ENCODE results near the gene COG5.
"Not testable (repeated sequence)": the region's sequence is repeated elsewhere in the genome, so short reads cannot be mapped to it uniquely, and the experiment has no call there.

The COG5 gene

GRCh38 chr7:107258737-107259136 lies 305.0 kb downstream of the COG5 start:
- DNase-seq: no peak

- DNase-seq: no peak
Observed at GRCh38 chr7:107255602-107256001, 308.1 kb downstream of the COG5 start.

GRCh38 chr7:107254398-107254985 lies 309.2 kb downstream of the COG5 start:
- DNase-seq: no peak

- DNase-seq: no peak
Observed at GRCh38 chr7:107253599-107253998, 310.1 kb downstream of the COG5 start.

- no peak for DNase-seq
Observed at GRCh38 chr7:107251963-107252362, 311.8 kb downstream of the COG5 start.

GRCh38 chr7:107248551-107249316 lies 315.0 kb downstream of the COG5 start:
- DNase-seq: no peak

GRCh38 chr7:107246836-107247235 lies 316.9 kb downstream of the COG5 start:
- DNase-seq: not testable (repeated sequence)

- DNase-seq: no peak
Observed at GRCh38 chr7:107244613-107245012, 319.1 kb downstream of the COG5 start.

GRCh38 chr7:107242267-107242666 lies 321.5 kb downstream of the COG5 start:
- DNase-seq: no peak

GRCh38 chr7:107237451-107237850 lies 326.3 kb downstream of the COG5 start:
- no peak for DNase-seq

- DNase-seq: peak in 1 of 2 donors; percentile 29
Observed at GRCh38 chr7:107236862-107237261, 326.9 kb downstream of the COG5 start.

- peak in 1 of 2 donors; percentile 60 for DNase-seq
Observed at GRCh38 chr7:107234436-107234835, 329.3 kb downstream of the COG5 start.

GRCh38 chr7:107233981-107234380 lies 329.7 kb downstream of the COG5 start:
- DNase-seq: no peak

GRCh38 chr7:107233174-107233573 lies 330.5 kb downstream of the COG5 start:
- no peak for DNase-seq

GRCh38 chr7:107232568-107233090 lies 331.1 kb downstream of the COG5 start:
- no peak for DNase-seq

GRCh38 chr7:107230334-107230733 lies 333.4 kb downstream of the COG5 start:
- no peak for DNase-seq

- no peak for DNase-seq
Observed at GRCh38 chr7:107228291-107228690, 335.4 kb downstream of the COG5 start.

- DNase-seq: no peak
Observed at GRCh38 chr7:107224374-107225223, 339.1 kb downstream of the COG5 start.

- not testable (repeated sequence) for DNase-seq
Observed at GRCh38 chr7:107220806-107221205, 342.9 kb downstream of the COG5 start.

GRCh38 chr7:107220356-107220755 lies 343.4 kb downstream of the COG5 start:
- DNase-seq: no peak

- DNase-seq: no peak
Observed at GRCh38 chr7:107219563-107220244, 344.0 kb downstream of the COG5 start.

- DNase-seq: no peak
Observed at GRCh38 chr7:107213945-107214344, 349.8 kb downstream of the COG5 start.

All from hippocampal formation (tissue), 2 donors.